Liver (tissue), 9 donors: ENCODE measurements around the gene TRIM38. TPM values are rescaled to one million over a fixed set of nuclear protein-coding genes. Genes with fewer than 3 reads are reported as not detected.

Experiments used
- DNase-seq: peaks from one replicate; pipeline ENCODE4 v3.0.0-alpha.2; 2017; ENCODE audit warnings: low spot score
- H3K27ac ChIP-seq, 2 donors: one replicate each; pipeline ENCODE4 v1.7.0; 2013; ENCODE audit warnings: inconsistent platforms in 2 of 2, low read length in 2 of 2, control low read depth in 1 of 2, low read depth in 1 of 2, mild to moderate bottlenecking in 1 of 2
- H3K27me3 ChIP-seq, 4 donors: one replicate each; pipeline versions ENCODE4 v1.6.1 to v1.7.0; 2013; ENCODE audit warnings: low read length in 3 of 4, inconsistent platforms in 1 of 4, mild to moderate bottlenecking in 1 of 4, moderate library complexity in 1 of 4; ENCODE audit not compliant: control insufficient read depth in 4 of 4, insufficient read depth in 4 of 4
- H3K36me3 ChIP-seq, 4 donors: one replicate each; pipeline versions ENCODE4 v1.6.1 to v1.7.0; 2013; ENCODE audit warnings: low read length in 3 of 4, mild to moderate bottlenecking in 3 of 4, low read depth in 1 of 4, moderate library complexity in 1 of 4; ENCODE audit not compliant: control insufficient read depth in 4 of 4, insufficient read depth in 3 of 4
- H3K4me1 ChIP-seq, 4 donors: one replicate each; pipeline versions ENCODE4 v1.6.1 to v1.7.0; 2013; ENCODE audit warnings: low read length in 3 of 4, mild to moderate bottlenecking in 3 of 4, moderate library complexity in 1 of 4; ENCODE audit not compliant: control insufficient read depth in 4 of 4, insufficient read depth in 4 of 4
- H3K4me3 ChIP-seq, 3 donors: one replicate each; pipeline versions ENCODE4 v1.6.1 to v1.7.0; 2013; ENCODE audit warnings: low read length in 3 of 3, control low read depth in 1 of 3, low read depth in 1 of 3, mild to moderate bottlenecking in 1 of 3
- H3K9ac ChIP-seq, 2 donors: one replicate each; pipeline ENCODE4 v1.7.0; 2013; ENCODE audit warnings: low read length in 2 of 2, mild to moderate bottlenecking in 2 of 2, moderate library complexity in 2 of 2, control low read depth in 1 of 2, low read depth in 1 of 2
- H3K9me3 ChIP-seq, 4 donors: one replicate each; pipeline versions ENCODE4 v1.6.1 to v1.7.0; 2013; ENCODE audit warnings: low read length in 3 of 4; ENCODE audit not compliant: control insufficient read depth in 4 of 4
- ATF3 ChIP-seq: IDR thresholded peaks from 2 replicates; pipeline ENCODE4 v1.6.1; 2016; ENCODE audit warnings: antibody characterized with exemption
- CTCF ChIP-seq: fragments of 150-350 bp; IDR thresholded peaks from 2 replicates; pipeline ENCODE4 v1.5.1; 2017; ENCODE audit warnings: improper control_type of control experiment, low read depth, low read length; ENCODE audit not compliant: missing input control
- EGR1 ChIP-seq, 2 donors: IDR thresholded peaks; 2 replicates each; pipeline ENCODE4 v1.6.1; 2016 to 2018; ENCODE audit warnings: antibody characterized with exemption in 2 of 2, low read depth in 2 of 2
- FOXA1 ChIP-seq: IDR thresholded peaks from 2 replicates; pipeline ENCODE4 v1.6.1; 2016; ENCODE audit warnings: antibody characterized with exemption
- FOXA2 ChIP-seq: IDR thresholded peaks from 2 replicates; pipeline ENCODE4 v1.6.1; 2016; ENCODE audit warnings: antibody characterized with exemption
- GABPA ChIP-seq, 2 donors: IDR thresholded peaks in 1 of 2; conservative IDR thresholded peaks in 1 of 2; 2 replicates each; pipeline ENCODE4 v1.6.1; 2016; ENCODE audit warnings: antibody characterized with exemption in 2 of 2, mild to moderate bottlenecking in 1 of 2, moderate library complexity in 1 of 2
- HNF4A ChIP-seq, 2 donors: conservative IDR thresholded peaks; 2 replicates each; pipeline ENCODE4 v1.6.1; 2016; ENCODE audit warnings: antibody characterized with exemption in 2 of 2, mild to moderate bottlenecking in 2 of 2
- HNF4G ChIP-seq: IDR thresholded peaks from 2 replicates; pipeline ENCODE4 v1.6.1; 2016; ENCODE audit warnings: antibody characterized with exemption
- JUND ChIP-seq, 2 donors: IDR thresholded peaks; 2 replicates each; pipeline ENCODE4 v1.6.1; 2016; ENCODE audit warnings: antibody characterized with exemption in 2 of 2
- MAX ChIP-seq: IDR thresholded peaks from 2 replicates; pipeline ENCODE4 v1.6.1; 2016; ENCODE audit warnings: antibody characterized with exemption
- NR2F2 ChIP-seq: IDR thresholded peaks from 2 replicates; pipeline ENCODE4 v1.6.1; 2016; ENCODE audit warnings: antibody characterized with exemption
- RAD21 ChIP-seq, 2 donors: IDR thresholded peaks; 2 replicates each; pipeline ENCODE4 v1.6.1; 2016; ENCODE audit warnings: antibody characterized with exemption in 2 of 2, mild to moderate bottlenecking in 2 of 2
- REST ChIP-seq: IDR thresholded peaks from 2 replicates; pipeline ENCODE4 v1.6.1; 2016; ENCODE audit warnings: antibody characterized with exemption, mild to moderate bottlenecking
- RXRA ChIP-seq, 2 donors: IDR thresholded peaks; 2 replicates each; pipeline ENCODE4 v1.6.1; 2017 to 2018; ENCODE audit warnings: antibody characterized with exemption in 2 of 2, mild to moderate bottlenecking in 1 of 2
- SP1 ChIP-seq: IDR thresholded peaks from 2 replicates; pipeline ENCODE4 v1.6.1; 2018; ENCODE audit warnings: antibody characterized with exemption, mild to moderate bottlenecking
- TAF1 ChIP-seq: conservative IDR thresholded peaks from 2 replicates; pipeline ENCODE4 v1.6.1; 2016; ENCODE audit warnings: antibody characterized with exemption, mild to moderate bottlenecking
- YY1 ChIP-seq: IDR thresholded peaks from 2 replicates; pipeline ENCODE4 v1.6.1; 2016; ENCODE audit warnings: antibody characterized with exemption, mild to moderate bottlenecking
- ZBTB33 ChIP-seq: IDR thresholded peaks from 2 replicates; pipeline ENCODE4 v1.6.1; 2016; ENCODE audit warnings: antibody characterized with exemption
- WGBS: extraction: QIAGEN DNeasy Blood & Tissue Kit; methylation state at CpG from one replicate; pipeline ENCODE4 v1.1.7; 2013; 5-methylcytosine and 5-hydroxymethylcytosine counted together
- polyA plus RNA-seq, 2 donors: library from polyadenylated mRNA; stranded (reverse) in 1 of 2; unstranded in 1 of 2; fragments of 200-250 nt in 1 of 2; fragments of >200 nt in 1 of 2; fragmentation: Nextera tagmentation in 1 of 2; extraction: Ambion mirVana in 1 of 2; gene quantifications; one replicate each; pipeline versions ENCODE4 v1.2.1 to v1.2.3, GENCODE V29; 2013 to 2015
- total RNA-seq, 2 donors: library from RNA; depleted of rRNA; stranded (reverse); fragments of >200 nt; gene quantifications; one replicate each; pipeline ENCODE4 v1.2.3, GENCODE V29; 2014
- donor health status: healthy.
- donor health status: healthy.
- donor health status: healthy.
- donor health status: healthy.
- donor health status: healthy.

TRIM38 gene
- total and polyA plus RNA-seq, 4 donors, result 1.5 to 3.9 (median 2.9) TPM

GRCh38 chr6:25918083-25918683 lies 44.4 kb upstream of the TRIM38 start:
- Histone ChIP-seq H3K9me3 (no peaks in the 10 kb centered on the region), H3K27me3 (no peaks in the 10 kb centered on the region), H3K36me3 (peaks cover 8 to 60% (median 34%) of the 10 kb centered on the region in 4 donors), H3K9ac (no peak overlapping the region), H3K27ac (no peak overlapping the region), H3K4me3 (no peak overlapping the region), H3K4me1 (peaks cover 11 to 25% (median 13%) of the 10 kb centered on the region in 4 donors)
- WGBS, result 90% methylated on average over 5 of the region's 5 CpGs
- no peak for DNase-seq
- TF ChIP-seq HNF4G, result no peak
- no peak for TF ChIP-seq MAX
- no peak for TF ChIP-seq CTCF
- TF ChIP-seq RXRA (IDR thresholded peaks at IDR 0.05), result no peak
- TF ChIP-seq HNF4A (conservative IDR thresholded peaks at IDR 0.05), result no peak
- no peak for TF ChIP-seq ATF3
- no peak for TF ChIP-seq EGR1 (IDR thresholded peaks at IDR 0.05; ENCODE audit: low read depth in 2 of 2)
- no peak for TF ChIP-seq GABPA (IDR thresholded peaks at IDR 0.05 in 1 of 2, conservative IDR thresholded peaks at IDR 0.05 in 1 of 2)
- no peak for TF ChIP-seq JUND (IDR thresholded peaks at IDR 0.05)
- TF ChIP-seq FOXA2, result no peak
- TF ChIP-seq TAF1, result no peak
- TF ChIP-seq REST, result no peak

- 49% methylated on average over 5 of the region's 5 CpGs for WGBS
- Histone ChIP-seq H3K9ac (no peak overlapping the region), H3K27ac (no peak overlapping the region), H3K27me3 (no peaks in the 10 kb centered on the region), H3K4me3 (no peak overlapping the region), H3K9me3 (no peaks in the 10 kb centered on the region), H3K36me3 (peaks cover 8 to 65% (median 32%) of the 10 kb centered on the region in 4 donors), H3K4me1 (peaks cover 9 to 30% (median 13%) of the 10 kb centered on the region in 4 donors)
- DNase-seq, result no peak
- peak; percentile 6 for TF ChIP-seq FOXA2
- peak; percentile 18 for TF ChIP-seq HNF4G
- TF ChIP-seq HNF4A (conservative IDR thresholded peaks at IDR 0.05), result peak; percentile 72 to 73
- peak; percentile 85 for TF ChIP-seq MAX
- peak; percentile 13 to 44 for TF ChIP-seq RAD21 (IDR thresholded peaks at IDR 0.05)
- TF ChIP-seq YY1, result peak; percentile 87
- TF ChIP-seq SP1, result peak; percentile 56
- no peak for TF ChIP-seq ZBTB33
- TF ChIP-seq NR2F2, result no peak
- no peak for TF ChIP-seq GABPA (IDR thresholded peaks at IDR 0.05 in 1 of 2, conservative IDR thresholded peaks at IDR 0.05 in 1 of 2)
- peak; percentile 81 to 82 for TF ChIP-seq RXRA (IDR thresholded peaks at IDR 0.05)
- TF ChIP-seq EGR1 (IDR thresholded peaks at IDR 0.05; ENCODE audit: low read depth in 2 of 2), result peak in 1 of 2 donors; percentile 61
- TF ChIP-seq REST, result peak; percentile 18
- no peak for TF ChIP-seq ATF3
- TF ChIP-seq FOXA1, result no peak
Observed at GRCh38 chr6:25919657-25920056, 42.9 kb upstream of the TRIM38 start.
